ENCODE measurements around the gene DHX8. TPM values are rescaled to one million over a fixed set of nuclear protein-coding genes. Genes with fewer than 3 reads are reported as not detected.

DHX8 gene
- total RNA-seq, 4 donors from 2014 or later = 31.7 to 35.1 (median 33.4) TPM

GRCh38 chr17:43467981-43468581 is 15.7 kb upstream of the DHX8 start:
- H3K4me1 ChIP-seq = peaks cover 0 to 15% (median 12%) of the 10 kb centered on the region in 4 donors
- H3K4me3 ChIP-seq = no peak overlapping the region
- no peaks in the 10 kb centered on the region for H3K27me3 ChIP-seq
- TF ChIP-seq EP300 (IDR thresholded peaks at IDR 0.05) (no peak), POLR2A (IDR thresholded peaks at IDR 0.05; ENCODE audit: low read depth) (no peak), POLR2AphosphoS5 (IDR thresholded peaks at IDR 0.05) (no peak)
- TF ChIP-seq, protein P1, sequence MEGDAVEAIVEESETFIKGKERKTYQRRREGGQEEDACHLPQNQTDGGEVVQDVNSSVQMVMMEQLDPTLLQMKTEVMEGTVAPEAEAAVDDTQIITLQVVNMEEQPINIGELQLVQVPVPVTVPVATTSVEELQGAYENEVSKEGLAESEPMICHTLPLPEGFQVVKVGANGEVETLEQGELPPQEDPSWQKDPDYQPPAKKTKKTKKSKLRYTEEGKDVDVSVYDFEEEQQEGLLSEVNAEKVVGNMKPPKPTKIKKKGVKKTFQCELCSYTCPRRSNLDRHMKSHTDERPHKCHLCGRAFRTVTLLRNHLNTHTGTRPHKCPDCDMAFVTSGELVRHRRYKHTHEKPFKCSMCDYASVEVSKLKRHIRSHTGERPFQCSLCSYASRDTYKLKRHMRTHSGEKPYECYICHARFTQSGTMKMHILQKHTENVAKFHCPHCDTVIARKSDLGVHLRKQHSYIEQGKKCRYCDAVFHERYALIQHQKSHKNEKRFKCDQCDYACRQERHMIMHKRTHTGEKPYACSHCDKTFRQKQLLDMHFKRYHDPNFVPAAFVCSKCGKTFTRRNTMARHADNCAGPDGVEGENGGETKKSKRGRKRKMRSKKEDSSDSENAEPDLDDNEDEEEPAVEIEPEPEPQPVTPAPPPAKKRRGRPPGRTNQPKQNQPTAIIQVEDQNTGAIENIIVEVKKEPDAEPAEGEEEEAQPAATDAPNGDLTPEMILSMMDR (IDR thresholded peaks at IDR 0.05) = no peak
- no peaks in the 10 kb centered on the region for H3K36me3 ChIP-seq
- 54% methylated on average over 9 of the region's 9 CpGs for WGBS
- H3K27ac ChIP-seq (replicated peaks in 1 of 4) = peak overlapping the region in 1 of 4 donors; percentile 35
- DNase-seq (ENCODE audit: extremely low spot score) = no peak
- intact Hi-C loops (cut with DNase I) = no loop called here
- H3K9me3 ChIP-seq = no peaks in the 10 kb centered on the region

DNA sequence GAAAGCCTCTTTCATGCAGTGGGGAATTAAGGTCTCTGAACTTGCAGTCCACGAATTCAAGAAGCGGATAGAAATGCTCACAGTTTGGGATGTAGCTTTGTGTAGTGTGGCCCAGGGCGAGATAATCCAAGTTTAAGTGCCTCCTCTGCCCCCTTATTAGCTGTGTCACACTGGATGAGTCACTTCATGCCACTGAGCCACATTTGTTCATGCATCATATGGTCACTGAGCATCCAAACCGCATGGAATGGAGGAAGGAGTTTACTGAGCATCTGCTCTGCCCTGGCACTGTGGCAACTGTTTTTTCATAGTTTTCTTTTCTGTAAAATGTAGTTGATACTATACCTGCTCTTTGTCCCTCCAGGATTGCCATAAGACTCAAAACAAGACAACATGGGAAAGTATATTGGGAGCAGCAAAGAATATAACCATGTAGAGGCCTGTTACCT is 15.1 kb upstream of the DHX8 start:
- Histone ChIP-seq H3K27ac (replicated peaks in 1 of 4) (peak overlapping the region in 1 of 4 donors; percentile 35), H3K9me3 (no peaks in the 10 kb centered on the region), H3K36me3 (no peaks in the 10 kb centered on the region), H3K4me1 (peaks cover 0 to 15% (median 12%) of the 10 kb centered on the region in 4 donors), H3K27me3 (no peaks in the 10 kb centered on the region), H3K4me3 (no peak overlapping the region)
- 78% methylated on average over 3 of the region's 4 CpGs for WGBS
- intact Hi-C loops (cut with DNase I) = no loop called here
- TF ChIP-seq EP300 (IDR thresholded peaks at IDR 0.05) = no peak
- TF ChIP-seq, protein P1 (IDR thresholded peaks at IDR 0.05) = no peak
- TF ChIP-seq POLR2AphosphoS5 (IDR thresholded peaks at IDR 0.05) = no peak
- no peak for TF ChIP-seq POLR2A (IDR thresholded peaks at IDR 0.05; ENCODE audit: low read depth)
- no peak for DNase-seq (ENCODE audit: extremely low spot score)

DNA sequence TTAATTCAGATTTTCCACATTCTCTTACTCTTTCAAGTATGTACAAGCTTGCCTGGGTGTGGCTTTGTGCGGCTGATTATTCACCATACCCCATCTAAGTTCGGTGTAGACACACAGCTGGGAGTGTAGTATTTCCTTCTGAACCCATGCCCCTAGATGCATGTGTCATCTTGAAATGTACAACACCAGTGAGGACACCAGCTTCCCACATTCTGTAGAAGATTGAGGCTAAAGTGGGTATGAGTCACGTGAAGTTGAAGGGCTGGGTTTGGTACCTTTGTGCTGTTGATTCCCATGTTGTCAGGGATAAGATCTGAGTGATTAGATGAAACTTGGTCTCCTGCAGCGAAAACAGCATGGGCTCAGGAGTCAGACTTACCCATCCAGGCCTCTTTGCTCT is 14.6 kb upstream of the DHX8 start:
- intact Hi-C loops (cut with DNase I) = no loop called here
- WGBS = 88% methylated on average over 4 of the region's 4 CpGs
- no peak for TF ChIP-seq POLR2A (IDR thresholded peaks at IDR 0.05; ENCODE audit: low read depth)
- TF ChIP-seq POLR2AphosphoS5 (IDR thresholded peaks at IDR 0.05) = no peak
- TF ChIP-seq EP300 (IDR thresholded peaks at IDR 0.05) = no peak
- TF ChIP-seq, protein P1 (IDR thresholded peaks at IDR 0.05) = no peak
- Histone ChIP-seq H3K27ac (replicated peaks in 1 of 4) (no peak overlapping the region), H3K9me3 (no peaks in the 10 kb centered on the region), H3K36me3 (no peaks in the 10 kb centered on the region), H3K4me1 (peaks cover 0 to 15% (median 12%) of the 10 kb centered on the region in 4 donors), H3K4me3 (no peak overlapping the region), H3K27me3 (no peaks in the 10 kb centered on the region)
- DNase-seq (ENCODE audit: extremely low spot score) = no peak

DNA sequence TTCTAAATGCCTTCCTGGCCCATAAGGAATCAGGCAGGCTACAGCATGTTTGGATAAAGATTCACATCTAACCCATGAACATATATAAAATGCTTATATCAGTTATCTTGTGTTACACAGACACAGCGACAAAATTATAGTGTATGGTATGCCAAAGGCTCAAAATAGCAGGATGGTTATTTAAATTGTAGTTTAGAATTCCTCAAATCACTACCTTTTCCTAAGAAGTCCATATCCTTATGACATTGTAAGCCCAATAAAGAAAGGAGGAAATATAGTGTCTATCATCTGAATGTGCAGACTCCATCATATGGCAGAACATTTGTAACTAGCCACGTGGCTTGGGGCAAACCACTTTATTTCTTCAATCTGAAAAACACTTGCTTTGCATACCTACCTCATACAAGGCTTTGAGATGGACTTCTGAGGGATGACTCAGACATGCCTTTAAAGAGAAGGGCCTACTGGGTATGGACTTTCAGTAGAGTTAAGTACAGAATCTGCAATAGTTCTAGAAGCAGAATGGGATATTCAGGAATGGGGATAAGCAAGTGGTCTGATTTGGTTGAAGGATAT is 12.1 kb upstream of the DHX8 start:
- WGBS = 91% methylated on average over 2 of the region's 2 CpGs
- Histone ChIP-seq H3K27ac (replicated peaks in 1 of 4) (no peak overlapping the region), H3K4me3 (no peak overlapping the region), H3K27me3 (no peaks in the 10 kb centered on the region), H3K36me3 (no peaks in the 10 kb centered on the region), H3K9me3 (no peaks in the 10 kb centered on the region), H3K4me1 (peaks cover 0 to 15% (median 12%) of the 10 kb centered on the region in 4 donors)
- DNase-seq (ENCODE audit: extremely low spot score) = no peak
- intact Hi-C loops (cut with DNase I) = no loop called here
- TF ChIP-seq, protein P1 (IDR thresholded peaks at IDR 0.05) = no peak
- TF ChIP-seq EP300 (IDR thresholded peaks at IDR 0.05) (no peak), POLR2AphosphoS5 (IDR thresholded peaks at IDR 0.05) (no peak), POLR2A (IDR thresholded peaks at IDR 0.05; ENCODE audit: low read depth) (no peak)

Data from esophagus muscularis mucosa (tissue), 4 donors.